HG02678 (cell line): Measurements from ENCODE around the gene SRRM4.

ENCODE experiments used
- ATAC-seq: cut with Tn5 transposase; IDR thresholded peaks from one replicate; pipeline ENCODE4 v1.9.1; 2021; ENCODE audit warnings: mild to moderate bottlenecking, moderate library complexity; ENCODE audit not compliant: unreplicated experiment

SRRM4 gene, protein sequence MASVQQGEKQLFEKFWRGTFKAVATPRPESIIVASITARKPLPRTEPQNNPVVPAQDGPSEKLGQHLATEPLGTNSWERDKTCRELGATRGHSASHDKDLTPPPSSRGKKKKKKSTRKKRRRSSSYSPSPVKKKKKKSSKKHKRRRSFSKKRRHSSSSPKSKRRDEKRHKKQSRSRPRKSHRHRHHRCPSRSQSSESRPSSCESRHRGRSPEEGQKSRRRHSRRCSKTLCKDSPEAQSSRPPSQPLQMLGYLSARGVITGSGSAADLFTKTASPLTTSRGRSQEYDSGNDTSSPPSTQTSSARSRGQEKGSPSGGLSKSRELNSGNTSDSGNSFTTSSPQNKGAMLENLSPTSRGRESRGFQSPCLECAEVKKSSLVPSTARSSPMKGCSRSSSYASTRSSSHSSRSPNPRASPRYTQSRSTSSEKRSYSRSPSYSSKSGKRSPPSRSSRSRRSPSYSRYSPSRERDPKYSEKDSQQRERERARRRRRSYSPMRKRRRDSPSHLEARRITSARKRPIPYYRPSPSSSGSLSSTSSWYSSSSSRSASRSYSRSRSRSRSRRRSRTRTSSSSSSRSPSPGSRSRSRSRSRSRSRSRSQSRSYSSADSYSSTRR

DNA sequence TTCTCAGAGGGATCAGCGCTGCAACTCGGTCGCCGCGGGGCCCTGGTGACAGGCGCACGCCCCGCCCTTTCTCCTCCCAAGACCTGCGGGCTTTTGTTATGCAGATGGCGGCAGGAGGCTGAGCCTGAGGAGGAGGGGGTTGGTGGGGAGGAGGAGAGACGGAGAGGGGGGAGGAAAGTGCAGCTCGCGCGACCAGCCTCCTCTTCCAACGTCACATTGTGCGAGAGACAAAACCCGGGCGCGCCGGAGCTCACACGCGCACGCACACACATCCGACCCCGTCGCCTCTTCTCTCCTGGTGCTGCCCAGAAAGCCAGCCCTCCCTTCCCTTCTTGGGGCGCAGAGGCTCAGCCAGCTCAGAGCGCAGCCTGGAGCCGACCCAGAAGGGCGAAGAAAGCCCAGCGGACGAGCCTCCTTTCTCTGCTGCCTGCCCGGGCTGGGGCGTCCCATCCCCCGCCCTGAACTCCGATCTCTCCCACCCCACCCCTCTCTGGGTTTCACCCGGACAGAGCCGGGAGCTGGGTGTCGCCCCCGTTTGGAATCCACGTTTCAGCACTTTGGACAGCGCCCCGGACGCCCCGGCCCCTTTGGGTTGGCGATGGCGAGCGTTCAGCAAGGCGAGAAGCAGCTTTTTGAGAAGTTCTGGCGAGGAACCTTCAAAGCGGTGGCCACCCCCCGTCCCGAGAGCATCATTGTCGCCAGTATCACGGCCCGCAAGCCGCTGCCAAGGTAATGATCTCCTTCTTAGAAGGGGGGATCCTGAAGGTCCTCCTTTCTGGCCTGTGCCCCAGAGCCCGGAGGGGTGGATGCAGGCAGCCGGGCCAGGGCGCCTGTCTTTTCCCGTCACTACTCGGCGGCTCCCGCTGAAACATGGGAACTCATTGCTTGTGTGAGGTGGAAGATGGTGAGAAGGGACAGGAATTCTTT lies at the start of gene SRRM4:
Gene SRRM4, plus strand, starts transcription at position 257 of the 927 bp plus-strand sequence. Its CDS starts 342 bp downstream, at position 599.
- ATAC-seq, result no peak

DNA sequence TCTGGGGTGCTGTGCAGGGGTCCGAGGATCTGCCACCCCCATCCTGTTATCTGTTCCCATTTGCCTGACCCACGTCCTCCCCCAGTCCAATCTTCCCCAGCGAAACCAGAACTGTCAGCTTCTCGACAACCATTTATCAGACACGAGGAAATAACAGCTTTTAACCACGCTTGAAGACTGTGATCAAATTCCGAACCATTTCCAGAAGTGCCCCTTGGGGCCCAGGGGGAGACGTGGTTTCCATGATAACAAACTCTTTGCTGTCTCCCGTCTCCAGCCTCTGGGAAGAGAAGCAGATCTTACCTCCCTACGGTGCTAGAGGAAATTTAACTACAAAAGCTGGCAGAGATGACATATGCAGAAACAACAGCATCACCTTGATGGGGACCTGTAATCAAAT lies 35.1 kb upstream of the SRRM4 start:
- ATAC-seq, result no peak

DNA sequence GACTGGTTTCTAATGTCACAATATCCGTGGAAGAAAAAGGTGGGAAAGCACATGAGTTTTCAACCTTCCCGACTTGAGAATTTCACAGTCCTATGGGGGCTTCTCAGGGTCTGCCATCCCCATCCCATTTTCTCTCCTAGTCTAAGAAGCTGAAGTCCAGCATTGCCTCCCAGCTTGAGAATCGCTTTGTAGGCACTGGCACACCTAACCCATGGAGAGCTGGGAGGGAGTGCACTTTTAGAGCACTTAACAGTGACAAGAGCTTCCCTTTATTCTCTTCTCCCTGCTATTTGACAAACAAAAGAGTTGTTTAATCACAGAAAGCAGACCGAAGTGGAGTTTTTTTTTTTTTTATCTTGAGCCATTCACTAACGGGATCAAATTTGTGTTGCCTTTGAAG lies 22.8 kb upstream of the SRRM4 start:
- ATAC-seq, result no peak

DNA sequence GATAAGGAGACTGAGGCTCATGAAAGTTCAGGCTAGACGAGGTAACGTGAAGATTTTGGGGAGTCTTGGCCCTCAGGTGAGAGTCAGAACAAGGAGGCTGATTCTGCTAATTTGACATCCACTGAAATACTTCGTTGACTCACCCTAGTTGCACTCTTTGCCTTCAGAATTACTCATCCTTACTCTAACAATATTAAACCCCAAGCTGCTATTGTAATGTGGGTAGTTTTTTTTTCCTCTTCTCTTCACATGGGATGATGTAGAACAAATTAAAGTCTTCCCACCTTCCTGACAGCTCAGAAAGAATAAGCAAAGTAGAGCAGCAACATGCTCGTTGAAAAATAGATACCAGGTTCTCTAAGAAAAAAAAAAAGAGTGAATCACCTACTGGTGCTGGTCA lies 22.0 kb upstream of the SRRM4 start:
- ATAC-seq, result no peak

DNA sequence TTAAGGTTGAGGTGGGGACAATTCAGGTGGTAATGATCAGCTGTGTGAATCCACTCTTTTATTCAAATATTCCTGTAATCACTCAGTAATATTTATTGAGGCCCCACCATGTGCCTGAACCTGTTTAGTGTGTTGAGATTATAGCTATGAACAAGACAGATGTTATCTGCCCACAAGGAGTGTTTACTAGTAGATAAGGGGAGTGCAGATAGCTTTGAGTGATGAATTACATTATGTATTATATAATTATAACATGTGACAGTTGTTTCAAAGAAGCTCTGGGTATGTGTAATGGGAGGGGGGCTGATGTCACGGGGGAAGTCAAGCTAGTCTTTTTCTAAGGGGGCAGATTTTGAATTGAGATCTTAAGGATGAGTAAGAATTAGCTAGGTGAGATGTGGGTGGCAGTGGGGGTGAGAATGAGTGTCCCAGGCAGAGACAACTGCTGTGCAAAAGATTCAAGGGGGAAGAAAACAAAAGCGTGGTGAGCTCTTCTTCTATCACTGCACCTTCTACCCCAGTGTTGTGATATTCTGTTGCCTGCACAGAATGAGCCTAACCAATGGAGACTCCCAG lies 21.3 kb upstream of the SRRM4 start:
- ATAC-seq, result no peak

DNA sequence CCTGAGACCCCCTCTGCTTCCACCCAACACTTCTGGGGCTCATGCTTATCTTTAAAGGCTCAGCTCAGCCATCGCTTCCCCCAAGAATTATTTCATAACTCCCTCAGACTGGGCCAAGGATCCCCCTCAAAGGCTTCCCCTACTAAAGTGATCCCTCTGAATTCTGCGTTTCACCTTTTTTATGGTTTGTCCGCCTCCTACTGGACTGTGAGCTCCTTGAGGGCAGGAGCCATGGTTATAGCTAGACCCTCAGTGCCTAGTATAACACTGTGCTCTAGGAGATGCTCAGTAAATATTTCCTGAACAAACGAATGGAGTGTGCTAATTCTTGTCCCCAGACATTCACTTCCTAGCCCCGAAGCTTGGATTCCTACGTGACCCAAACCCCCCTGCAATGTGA lies 20.5 kb upstream of the SRRM4 start:
- ATAC-seq, result no peak

DNA sequence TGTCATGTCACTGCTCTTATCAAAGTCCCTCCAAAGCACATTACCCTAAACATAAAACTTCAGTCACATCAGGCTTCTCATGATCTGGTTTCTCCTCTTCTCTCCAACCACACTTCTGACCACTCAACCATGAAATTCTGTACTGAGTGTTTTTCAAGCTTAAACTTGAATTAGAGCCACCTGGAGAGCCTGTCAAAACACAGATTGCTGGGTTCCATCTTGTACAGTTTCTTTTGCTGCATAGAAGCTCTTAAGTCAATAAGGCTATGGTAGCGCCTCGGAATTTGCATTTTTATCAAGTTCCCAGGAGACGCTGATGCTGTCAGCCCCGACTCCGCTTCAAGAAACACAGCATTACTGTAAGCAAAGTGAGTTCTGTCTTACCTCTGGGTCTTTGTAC lies 16.4 kb upstream of the SRRM4 start:
- ATAC-seq, result no peak

DNA sequence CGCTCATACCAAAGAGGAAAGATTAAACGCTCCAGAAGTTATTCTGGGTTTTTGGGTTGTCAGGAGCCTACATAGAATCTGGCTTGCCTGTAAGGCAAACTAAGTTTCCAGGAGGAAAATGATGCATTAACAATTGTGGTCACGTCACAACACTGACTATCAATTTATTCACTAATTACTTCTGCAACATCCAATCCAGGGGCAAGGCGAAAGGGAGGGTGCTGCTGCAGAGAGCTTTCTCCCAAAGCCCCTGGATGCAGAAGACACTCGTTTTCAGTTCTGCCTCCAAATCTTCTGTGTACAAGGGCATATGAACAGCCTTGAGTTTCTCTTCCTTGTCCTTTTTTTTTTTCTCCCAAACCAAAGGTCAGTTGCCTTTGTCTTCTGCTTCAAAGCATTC lies 10.5 kb upstream of the SRRM4 start:
- no peak for ATAC-seq

DNA sequence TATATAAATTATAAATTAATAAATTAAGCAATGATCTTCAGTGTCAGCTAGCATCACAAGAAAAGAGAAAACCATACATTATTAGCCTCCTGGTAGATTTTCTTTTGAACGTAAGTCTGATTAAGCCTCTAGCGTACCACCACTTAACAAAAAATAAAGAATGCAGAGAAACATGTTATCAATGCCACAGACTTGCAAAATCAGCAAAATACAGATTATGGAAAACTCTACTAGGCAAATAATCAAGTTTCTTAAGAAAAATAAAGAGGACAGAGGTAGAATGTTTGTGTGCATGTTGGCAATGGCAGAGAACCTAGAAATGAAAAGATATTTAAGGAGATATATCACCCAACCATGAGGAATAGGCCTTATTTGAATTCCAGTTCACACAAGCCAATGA lies 8.4 kb upstream of the SRRM4 start:
- ATAC-seq, result no peak

DNA sequence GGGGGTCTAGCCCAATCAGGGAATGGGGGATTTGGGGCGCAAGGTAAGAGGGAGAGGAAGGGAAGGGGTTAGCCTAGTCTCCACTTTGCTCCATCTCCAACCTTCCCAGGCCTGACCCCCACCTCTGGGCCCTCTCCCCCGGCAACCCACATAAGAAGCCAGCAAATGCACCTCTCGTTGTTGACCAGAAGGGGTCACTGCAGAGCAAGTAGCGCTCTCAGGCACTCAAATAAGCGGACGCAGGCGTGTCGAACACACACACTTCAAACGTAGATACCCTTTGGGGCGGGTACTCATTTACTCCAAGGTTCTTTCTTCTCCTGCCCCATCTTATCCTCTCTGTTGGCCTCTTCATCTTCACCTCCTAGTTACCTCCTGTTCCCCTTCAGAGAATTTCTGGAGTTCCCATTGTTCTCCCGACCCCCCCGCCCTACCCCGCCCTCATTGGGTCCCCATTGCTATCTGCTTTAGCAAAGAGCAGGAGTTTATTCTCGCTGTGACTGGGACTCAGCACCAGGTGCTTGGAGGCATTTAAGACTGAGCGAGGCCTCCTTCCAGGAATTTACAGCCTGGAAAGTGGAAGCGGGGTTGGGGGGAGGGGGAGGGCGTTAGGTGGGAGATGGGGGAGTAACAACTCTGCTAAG lies 1.5 kb upstream of the SRRM4 start:
- no peak for ATAC-seq

DNA sequence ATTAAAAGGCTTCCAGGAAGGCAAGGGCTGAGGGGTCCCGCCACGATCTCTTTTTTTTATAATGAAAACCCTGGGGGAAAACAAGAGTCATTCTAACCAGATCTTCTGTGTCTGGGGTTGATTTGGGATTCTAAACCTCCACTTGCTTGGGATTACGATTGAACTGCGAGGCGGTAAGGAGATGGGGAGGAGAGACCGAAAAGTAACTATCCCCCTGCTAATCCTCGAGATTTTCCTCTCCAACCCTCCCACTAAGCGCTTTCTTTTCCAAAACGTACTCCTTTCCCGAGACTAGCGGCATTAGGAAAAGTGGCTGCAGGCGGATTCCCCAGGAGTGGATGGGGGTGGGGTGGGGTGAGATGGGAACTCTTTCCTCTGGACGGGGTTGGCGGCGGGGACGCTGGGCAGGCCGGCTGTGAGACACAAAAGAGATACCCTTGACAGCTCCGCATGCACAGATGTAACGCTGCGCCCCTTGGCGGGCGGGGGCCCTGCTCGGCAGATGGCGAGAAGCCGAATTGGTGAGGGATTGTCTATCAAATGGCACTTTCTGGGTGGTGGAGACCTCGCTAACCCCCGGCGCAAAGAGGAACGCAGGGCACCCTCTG lies 830 bp upstream of the SRRM4 start:
- no peak for ATAC-seq

DNA sequence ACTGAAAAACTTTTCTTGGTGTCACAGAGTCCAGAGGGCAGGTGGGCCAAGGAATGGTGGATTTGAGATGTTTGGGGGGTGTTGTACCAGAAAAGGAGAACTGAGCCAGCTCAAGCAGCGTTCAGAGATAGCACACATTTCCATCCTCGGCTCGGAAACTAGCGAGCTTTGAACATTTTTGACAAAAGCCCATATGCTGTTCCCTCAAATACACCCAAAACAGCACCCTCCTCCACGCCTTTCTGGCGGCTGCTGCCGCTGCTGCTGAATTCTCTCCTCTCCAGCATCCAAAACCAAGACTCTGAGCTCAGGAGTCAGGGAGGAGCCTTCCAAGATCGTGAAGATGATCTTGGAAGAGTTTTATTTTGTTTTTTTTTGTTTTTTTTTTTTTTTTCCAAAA lies 961 bp downstream of the SRRM4 start:
- ATAC-seq, result no peak

DNA sequence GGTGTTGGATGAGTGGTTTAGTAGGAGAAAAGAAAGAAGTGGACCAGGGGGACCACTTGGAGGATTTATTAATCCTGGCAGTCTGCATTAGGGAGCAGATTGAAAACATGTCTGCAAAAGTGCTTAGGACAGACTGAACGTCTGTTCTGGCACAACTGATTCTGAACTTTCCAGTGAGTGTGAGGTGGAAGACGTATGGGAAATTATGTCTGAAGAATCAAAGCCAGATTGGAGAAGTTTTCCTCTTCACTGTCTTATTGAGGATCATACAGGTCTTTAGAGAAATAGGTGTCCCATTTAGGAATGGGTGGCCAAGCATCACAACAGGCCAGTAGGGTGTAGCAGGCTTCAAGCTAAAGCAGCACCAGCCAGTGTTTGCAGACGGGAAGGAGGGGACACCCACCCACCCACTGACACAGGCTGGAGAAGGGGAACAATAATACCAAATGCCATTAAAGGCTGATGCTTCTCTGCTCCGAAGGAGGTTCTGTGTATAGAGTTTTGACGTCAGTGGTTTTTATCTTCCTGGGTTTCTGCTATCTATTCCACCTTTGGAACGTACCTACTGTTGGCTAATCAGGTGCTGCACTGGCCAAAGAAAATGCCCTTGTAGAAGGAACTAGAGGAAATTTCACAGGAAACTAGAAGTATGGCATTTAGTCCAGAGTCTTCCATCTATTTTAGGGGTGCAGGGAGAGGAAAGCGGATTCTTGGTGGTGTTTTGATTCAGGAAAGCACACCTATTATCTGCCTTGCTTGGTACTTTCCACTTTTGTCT lies 1.8 kb downstream of the SRRM4 start:
- ATAC-seq, result no peak

DNA sequence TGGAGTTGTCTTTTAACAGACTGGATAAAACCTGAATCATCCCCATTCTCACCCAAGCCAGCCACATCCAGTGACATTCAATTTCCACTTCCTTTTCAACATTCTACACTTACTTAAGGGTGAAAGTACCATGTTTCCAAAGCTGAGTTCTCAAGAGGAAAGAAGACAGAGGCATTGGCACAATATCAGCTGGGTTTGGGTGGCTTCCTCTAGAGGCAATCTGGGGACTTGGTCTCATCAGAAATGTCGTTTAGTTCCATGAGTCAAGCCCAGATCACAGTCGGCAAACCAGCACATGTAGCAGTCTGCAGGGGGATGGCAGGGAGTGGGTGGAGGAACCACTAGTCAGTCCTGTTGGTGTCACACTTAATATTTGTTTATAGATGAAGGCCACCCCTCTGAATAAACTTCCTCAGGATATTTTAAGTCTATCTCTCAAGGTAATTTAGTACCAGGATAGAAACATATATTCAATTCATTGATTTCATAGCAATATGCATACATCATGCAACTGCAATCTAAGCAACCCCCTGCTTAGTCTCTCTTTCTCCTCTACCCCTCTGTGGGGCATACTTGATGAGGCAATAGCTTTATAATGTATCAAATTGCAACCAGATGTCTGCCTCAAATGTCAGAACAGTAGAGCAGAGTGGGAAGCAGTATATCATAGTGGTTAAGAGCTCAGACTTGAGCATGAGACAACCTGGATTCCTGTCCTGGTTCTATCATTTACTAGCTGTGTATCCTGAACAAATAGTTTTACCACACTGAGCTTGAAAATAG lies 3.0 kb downstream of the SRRM4 start:
- ATAC-seq, result no peak

DNA sequence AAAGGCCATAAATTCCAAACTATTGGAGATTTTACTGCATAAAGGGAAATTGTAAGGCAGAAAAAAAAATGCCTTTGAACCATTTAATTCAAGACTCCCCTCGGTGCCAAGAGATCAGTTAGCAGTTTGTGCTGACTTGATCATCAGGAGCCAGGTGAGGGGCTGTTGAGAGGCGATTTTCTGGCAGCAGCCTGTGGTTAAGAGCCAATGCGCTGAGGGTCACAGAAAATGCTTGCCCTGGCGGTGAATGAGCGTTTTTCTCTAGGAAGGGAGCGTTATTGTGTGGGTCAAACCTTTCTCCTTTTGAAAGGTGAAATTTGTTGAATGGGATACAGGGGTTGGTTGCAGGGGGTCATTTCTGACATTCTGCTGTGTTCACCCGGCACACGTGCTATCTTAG lies 4.7 kb downstream of the SRRM4 start:
- ATAC-seq, result no peak

DNA sequence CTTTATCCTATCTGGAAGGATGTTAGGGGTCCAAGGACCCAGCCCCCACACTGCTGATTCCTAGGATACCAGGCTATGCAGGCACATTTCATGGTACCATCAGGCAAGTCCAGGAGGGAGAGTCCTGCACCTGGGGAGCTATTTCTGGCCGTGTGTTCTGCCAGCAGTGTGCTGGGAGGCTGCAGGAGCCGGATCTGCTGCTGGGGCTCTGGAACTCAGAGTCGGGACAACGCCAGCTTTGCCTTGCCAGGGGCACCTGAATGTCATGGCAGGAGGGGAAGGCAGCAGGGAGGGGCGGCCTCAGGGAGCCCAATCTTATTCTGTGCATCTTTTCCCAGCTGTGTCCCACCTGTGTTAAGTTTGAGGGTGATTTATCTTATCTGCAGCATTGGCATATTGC lies 17.8 kb downstream of the SRRM4 start:
- no peak for ATAC-seq

DNA sequence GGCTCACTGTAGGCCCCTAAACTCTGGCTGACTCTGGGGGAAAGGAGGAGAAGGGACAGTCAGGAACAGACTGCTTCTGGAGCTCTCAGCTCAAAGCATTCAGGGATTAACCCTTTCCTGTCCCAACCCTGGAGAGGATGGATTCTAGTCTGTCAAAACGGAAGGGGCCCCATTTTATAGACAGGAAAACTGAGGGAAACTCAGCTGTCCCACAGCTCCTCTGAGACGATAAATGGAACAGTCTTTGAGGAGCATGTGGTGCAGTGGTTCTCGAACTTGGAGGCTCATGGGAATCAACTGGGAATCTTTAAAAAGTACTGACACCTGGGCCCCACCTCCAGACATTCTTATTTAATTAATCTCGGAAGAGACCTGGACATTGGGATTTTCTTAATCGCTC lies 23.7 kb downstream of the SRRM4 start:
- no peak for ATAC-seq

DNA sequence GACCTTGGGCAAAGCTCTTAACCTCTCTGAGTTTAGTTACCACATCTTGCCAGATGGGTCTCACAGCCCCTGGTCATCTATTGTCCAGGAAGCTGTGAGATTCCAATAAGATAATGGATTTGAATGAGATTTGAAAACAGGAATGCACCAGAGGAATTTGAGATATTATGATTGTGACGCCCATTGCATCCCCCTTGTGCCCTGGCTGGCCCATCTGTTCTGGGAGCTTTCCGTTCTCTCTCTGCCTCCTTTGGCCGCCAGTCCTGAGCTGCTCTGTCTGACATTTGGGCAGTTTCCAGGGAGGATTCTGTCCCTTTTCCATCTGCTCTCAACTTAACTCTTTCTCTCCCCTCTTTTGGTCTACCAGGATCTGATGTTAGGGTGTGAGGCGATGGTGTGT lies 24.6 kb downstream of the SRRM4 start:
- no peak for ATAC-seq

DNA sequence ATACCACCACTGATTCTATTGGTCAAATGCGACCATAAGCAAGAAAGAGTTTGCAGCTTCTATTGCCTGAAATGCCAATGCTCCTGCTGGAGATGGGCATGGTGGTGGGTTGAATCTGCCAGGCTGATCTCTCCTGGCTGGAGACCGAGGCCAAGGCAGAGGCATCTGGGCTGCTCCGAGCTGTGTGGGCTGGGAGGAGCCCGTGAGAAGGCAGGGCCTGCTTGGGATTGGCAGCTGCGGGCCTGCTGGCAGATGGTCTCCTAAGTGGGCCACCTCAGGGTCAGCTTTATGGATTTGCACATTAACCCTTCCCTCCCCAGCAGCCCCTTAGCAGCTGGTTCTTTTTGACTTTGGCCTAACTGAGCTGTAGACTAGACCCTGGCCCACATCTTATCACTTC lies 25.4 kb downstream of the SRRM4 start:
- ATAC-seq, result no peak
